Suprapubic skin (tissue), 4 donors: Measurements from ENCODE around the gene SLC49A3. TPM values are rescaled to one million over a fixed set of nuclear protein-coding genes. Genes with fewer than 3 reads are reported as not detected.

Experiments used
- DNase-seq, 2 donors: peaks; one replicate each; pipeline ENCODE4 v3.0.0-alpha.2; 2019; ENCODE audit warnings: low spot score in 2 of 2
- H3K27ac ChIP-seq: fragments of 200-600 bp; sonication (generic); one replicate; pipeline ENCODE4 v1.5.1; 2019
- H3K27me3 ChIP-seq: fragments of 200-600 bp; sonication (generic); one replicate; pipeline ENCODE4 v1.5.1; 2019
- H3K36me3 ChIP-seq: fragments of 200-600 bp; sonication (generic); one replicate; pipeline ENCODE4 v1.5.1; 2019
- H3K4me1 ChIP-seq: fragments of 200-600 bp; sonication (generic); one replicate; pipeline ENCODE4 v1.5.1; 2019
- H3K4me3 ChIP-seq: fragments of 200-600 bp; sonication (generic); one replicate; pipeline ENCODE4 v1.5.1; 2019; ENCODE audit warnings: mild to moderate bottlenecking
- H3K9me3 ChIP-seq: fragments of 200-600 bp; sonication (generic); one replicate; pipeline ENCODE4 v1.5.1; 2019
- EP300 ChIP-seq: sonication (generic); formaldehyde crosslinking; IDR thresholded peaks from one replicate; pipeline ENCODE4 v1.6.1; 2017; ENCODE audit warnings: antibody characterized with exemption
- POLR2A ChIP-seq, 2 donors: fragments of 450-650 bp; IDR thresholded peaks; one replicate each; pipeline ENCODE4 v1.6.1; 2017; ENCODE audit warnings: antibody characterized with exemption in 2 of 2, mild to moderate bottlenecking in 2 of 2, moderate library complexity in 2 of 2
- POLR2AphosphoS5 ChIP-seq, 3 donors: sonication (generic); formaldehyde crosslinking; IDR thresholded peaks; one replicate each; pipeline ENCODE4 v1.6.1; 2017; ENCODE audit warnings: antibody characterized with exemption in 3 of 3
- WGBS: methylation state at CpG from one replicate; pipeline ENCODE4 v1.1.5; 2018; 5-methylcytosine and 5-hydroxymethylcytosine counted together
- total RNA-seq, 4 donors: library from RNA; depleted of rRNA; stranded (reverse); fragments of >200 nt; gene quantifications; one replicate each; pipeline ENCODE4 v1.1.0, GENCODE V29; 2016
- TF ChIP-seq, protein P1 (sequence below), 2 donors: fragments of 200-600 bp in 1 of 2; fragments of 450-650 bp in 1 of 2; sonication (generic) in 1 of 2; IDR thresholded peaks; one replicate each; pipeline ENCODE4 v1.5.1; 2016 to 2019; ENCODE audit warnings: antibody characterized with exemption in 2 of 2, mild to moderate bottlenecking in 1 of 2, moderate library complexity in 1 of 2

The SLC49A3 gene
- total RNA-seq, 4 donors from 2014 or later: 8.9 to 21.1 (median 17.4) TPM

- DNase-seq: peak in 1 of 2 donors; percentile 54
- no peaks in the 10 kb centered on the region for H3K36me3 ChIP-seq
- TF ChIP-seq POLR2A (IDR thresholded peaks at IDR 0.05) (no peak), EP300 (no peak), POLR2AphosphoS5 (IDR thresholded peaks at IDR 0.05) (no peak)
- TF ChIP-seq, protein P1, sequence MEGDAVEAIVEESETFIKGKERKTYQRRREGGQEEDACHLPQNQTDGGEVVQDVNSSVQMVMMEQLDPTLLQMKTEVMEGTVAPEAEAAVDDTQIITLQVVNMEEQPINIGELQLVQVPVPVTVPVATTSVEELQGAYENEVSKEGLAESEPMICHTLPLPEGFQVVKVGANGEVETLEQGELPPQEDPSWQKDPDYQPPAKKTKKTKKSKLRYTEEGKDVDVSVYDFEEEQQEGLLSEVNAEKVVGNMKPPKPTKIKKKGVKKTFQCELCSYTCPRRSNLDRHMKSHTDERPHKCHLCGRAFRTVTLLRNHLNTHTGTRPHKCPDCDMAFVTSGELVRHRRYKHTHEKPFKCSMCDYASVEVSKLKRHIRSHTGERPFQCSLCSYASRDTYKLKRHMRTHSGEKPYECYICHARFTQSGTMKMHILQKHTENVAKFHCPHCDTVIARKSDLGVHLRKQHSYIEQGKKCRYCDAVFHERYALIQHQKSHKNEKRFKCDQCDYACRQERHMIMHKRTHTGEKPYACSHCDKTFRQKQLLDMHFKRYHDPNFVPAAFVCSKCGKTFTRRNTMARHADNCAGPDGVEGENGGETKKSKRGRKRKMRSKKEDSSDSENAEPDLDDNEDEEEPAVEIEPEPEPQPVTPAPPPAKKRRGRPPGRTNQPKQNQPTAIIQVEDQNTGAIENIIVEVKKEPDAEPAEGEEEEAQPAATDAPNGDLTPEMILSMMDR (IDR thresholded peaks at IDR 0.05): no peak
- H3K4me3 ChIP-seq: no peak overlapping the region
- H3K4me1 ChIP-seq: peaks cover 9% of the 10 kb centered on the region
- H3K27ac ChIP-seq: no peak overlapping the region
- WGBS: 66% methylated on average over 11 of the region's 17 CpGs
- peaks cover 36% of the 10 kb centered on the region for H3K27me3 ChIP-seq
- no peaks in the 10 kb centered on the region for H3K9me3 ChIP-seq
Observed at GRCh38 chr4:654871-655463, 34.0 kb downstream of the SLC49A3 start.

DNA sequence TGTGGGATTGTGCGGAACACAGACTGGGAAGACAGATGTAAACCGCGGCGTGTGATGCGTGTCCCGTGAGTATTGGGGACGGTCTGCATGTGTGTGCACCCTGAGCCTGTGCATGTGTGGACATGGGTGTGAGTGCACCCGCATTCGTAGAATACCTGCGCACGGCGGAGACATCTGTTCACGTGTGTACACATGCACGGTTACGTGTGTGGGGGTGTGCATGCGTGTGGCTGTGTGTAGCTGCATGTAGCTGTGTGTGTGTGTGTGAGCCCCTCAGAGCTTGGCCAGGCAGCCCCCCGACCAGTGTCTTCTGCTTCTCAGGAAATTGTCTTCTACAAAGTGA lies 34.5 kb downstream of the SLC49A3 start:
- Histone ChIP-seq H3K27me3 (peaks cover 41% of the 10 kb centered on the region), H3K36me3 (no peaks in the 10 kb centered on the region), H3K27ac (no peak overlapping the region), H3K4me1 (peaks cover 9% of the 10 kb centered on the region), H3K4me3 (no peak overlapping the region), H3K9me3 (no peaks in the 10 kb centered on the region)
- 88% methylated on average over 12 of the region's 17 CpGs for WGBS
- peak in 1 of 2 donors; percentile 32 for DNase-seq
- TF ChIP-seq POLR2AphosphoS5 (IDR thresholded peaks at IDR 0.05) (no peak), POLR2A (IDR thresholded peaks at IDR 0.05) (no peak), EP300 (no peak)
- TF ChIP-seq, protein P1 (IDR thresholded peaks at IDR 0.05): no peak

DNA sequence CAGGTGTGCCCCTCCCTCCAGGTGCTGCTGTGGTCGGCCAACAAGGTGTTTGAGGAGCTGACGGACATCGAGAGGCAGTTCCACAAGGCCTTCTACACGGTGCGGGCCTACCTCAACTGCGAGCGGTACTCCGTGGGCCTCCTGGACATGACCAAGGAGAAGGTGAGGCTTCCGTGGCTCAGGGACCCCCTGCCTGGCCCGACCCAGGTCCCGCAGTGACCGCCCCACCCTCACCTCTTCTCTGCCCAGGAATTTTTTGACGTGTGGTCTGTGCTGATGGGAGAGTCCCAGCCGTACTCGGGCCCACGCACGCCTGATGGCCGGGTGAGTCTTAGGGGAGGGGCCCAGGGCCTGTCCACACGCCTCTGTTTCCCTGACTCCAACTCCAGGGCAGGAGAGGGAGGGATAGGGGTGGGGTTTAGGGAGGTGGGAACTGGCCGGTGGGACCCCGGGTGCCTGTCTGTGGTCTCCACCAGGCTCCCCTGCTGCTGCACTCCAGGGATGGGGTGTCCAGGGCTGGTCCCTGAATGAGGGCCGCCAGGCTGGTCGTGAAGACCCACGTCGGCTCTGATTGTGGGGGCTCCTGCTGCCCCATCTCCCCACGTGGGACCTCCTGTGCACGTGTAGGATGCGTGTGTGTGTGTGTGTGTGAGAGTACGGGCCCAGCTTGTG lies 35.0 kb downstream of the SLC49A3 start:
- Histone ChIP-seq H3K27ac (no peak overlapping the region), H3K4me3 (no peak overlapping the region), H3K4me1 (peaks cover 9% of the 10 kb centered on the region), H3K36me3 (no peaks in the 10 kb centered on the region), H3K27me3 (peaks cover 44% of the 10 kb centered on the region), H3K9me3 (no peaks in the 10 kb centered on the region)
- no peak for DNase-seq
- TF ChIP-seq EP300 (no peak), POLR2A (IDR thresholded peaks at IDR 0.05) (no peak), POLR2AphosphoS5 (IDR thresholded peaks at IDR 0.05) (no peak)
- TF ChIP-seq, protein P1 (IDR thresholded peaks at IDR 0.05): no peak
- 79% methylated on average over 21 of the region's 29 CpGs for WGBS

- Histone ChIP-seq H3K4me3 (no peak overlapping the region), H3K27me3 (peaks cover 52% of the 10 kb centered on the region), H3K27ac (no peak overlapping the region), H3K36me3 (no peaks in the 10 kb centered on the region), H3K4me1 (peaks cover 9% of the 10 kb centered on the region), H3K9me3 (no peaks in the 10 kb centered on the region)
- TF ChIP-seq POLR2A (IDR thresholded peaks at IDR 0.05) (no peak), EP300 (no peak), POLR2AphosphoS5 (IDR thresholded peaks at IDR 0.05) (no peak)
- TF ChIP-seq, protein P1 (IDR thresholded peaks at IDR 0.05): no peak
- 86% methylated on average over 26 of the region's 35 CpGs for WGBS
- no peak for DNase-seq
Observed at GRCh38 chr4:653080-653821, 35.7 kb downstream of the SLC49A3 start.
